ENCODE results near the gene THUMPD1.

THUMPD1 gene

DNA sequence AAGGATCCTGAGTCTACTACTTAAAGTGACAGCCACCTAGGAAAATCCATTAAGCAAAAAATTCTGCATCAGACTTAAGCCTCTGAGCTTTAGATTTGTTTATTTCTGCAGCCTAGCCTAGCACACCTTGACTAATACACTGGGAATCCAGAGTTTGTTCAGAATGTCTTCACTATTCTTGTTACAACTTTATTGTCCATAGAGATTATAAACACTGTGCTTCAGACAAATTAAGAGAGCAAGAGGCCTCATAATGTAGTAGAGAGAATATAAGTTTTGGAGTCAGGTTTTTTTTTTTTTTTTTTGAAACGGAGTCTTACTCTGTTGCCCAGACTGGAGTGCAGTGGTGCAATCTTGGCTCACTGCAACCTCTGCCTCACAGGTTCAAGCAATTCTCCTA is 8.9 kb upstream of the THUMPD1 start:
- DNase-seq (ENCODE audit: low read depth), result no peak
- TF ChIP-seq, protein P1, sequence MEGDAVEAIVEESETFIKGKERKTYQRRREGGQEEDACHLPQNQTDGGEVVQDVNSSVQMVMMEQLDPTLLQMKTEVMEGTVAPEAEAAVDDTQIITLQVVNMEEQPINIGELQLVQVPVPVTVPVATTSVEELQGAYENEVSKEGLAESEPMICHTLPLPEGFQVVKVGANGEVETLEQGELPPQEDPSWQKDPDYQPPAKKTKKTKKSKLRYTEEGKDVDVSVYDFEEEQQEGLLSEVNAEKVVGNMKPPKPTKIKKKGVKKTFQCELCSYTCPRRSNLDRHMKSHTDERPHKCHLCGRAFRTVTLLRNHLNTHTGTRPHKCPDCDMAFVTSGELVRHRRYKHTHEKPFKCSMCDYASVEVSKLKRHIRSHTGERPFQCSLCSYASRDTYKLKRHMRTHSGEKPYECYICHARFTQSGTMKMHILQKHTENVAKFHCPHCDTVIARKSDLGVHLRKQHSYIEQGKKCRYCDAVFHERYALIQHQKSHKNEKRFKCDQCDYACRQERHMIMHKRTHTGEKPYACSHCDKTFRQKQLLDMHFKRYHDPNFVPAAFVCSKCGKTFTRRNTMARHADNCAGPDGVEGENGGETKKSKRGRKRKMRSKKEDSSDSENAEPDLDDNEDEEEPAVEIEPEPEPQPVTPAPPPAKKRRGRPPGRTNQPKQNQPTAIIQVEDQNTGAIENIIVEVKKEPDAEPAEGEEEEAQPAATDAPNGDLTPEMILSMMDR (IDR thresholded peaks at IDR 0.05; ENCODE audit: control insufficient read depth, insufficient read depth, low read depth, low read length, missing control alignments), result no peak
- H3K4me3 ChIP-seq (ENCODE audit: control insufficient read depth, low read depth, low read length), result no peak overlapping the region

DNA sequence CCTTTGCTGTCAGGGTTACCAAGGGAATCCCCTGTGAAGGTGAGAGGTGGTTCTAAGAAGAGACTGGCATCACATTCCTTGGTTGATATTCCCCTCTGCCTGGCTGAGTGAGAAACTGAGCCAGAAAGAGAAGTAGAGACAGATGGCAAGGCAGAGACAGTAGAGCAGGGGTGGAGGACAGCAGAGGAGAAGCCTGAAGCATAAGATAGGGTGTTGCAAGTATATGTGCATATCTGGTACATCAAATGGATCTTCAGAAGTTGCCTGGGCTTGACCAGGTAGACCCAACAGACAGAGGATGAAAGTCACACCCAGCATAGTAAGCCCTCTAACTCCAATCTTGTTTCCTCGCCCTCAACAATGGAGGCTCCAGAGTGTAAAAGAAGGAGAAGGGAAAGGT is 7.9 kb upstream of the THUMPD1 start:
- DNase-seq (ENCODE audit: low read depth), result no peak
- no peak overlapping the region for H3K4me3 ChIP-seq (ENCODE audit: control insufficient read depth, low read depth, low read length)
- TF ChIP-seq, protein P1 (IDR thresholded peaks at IDR 0.05; ENCODE audit: control insufficient read depth, insufficient read depth, low read depth, low read length, missing control alignments), result no peak

DNA sequence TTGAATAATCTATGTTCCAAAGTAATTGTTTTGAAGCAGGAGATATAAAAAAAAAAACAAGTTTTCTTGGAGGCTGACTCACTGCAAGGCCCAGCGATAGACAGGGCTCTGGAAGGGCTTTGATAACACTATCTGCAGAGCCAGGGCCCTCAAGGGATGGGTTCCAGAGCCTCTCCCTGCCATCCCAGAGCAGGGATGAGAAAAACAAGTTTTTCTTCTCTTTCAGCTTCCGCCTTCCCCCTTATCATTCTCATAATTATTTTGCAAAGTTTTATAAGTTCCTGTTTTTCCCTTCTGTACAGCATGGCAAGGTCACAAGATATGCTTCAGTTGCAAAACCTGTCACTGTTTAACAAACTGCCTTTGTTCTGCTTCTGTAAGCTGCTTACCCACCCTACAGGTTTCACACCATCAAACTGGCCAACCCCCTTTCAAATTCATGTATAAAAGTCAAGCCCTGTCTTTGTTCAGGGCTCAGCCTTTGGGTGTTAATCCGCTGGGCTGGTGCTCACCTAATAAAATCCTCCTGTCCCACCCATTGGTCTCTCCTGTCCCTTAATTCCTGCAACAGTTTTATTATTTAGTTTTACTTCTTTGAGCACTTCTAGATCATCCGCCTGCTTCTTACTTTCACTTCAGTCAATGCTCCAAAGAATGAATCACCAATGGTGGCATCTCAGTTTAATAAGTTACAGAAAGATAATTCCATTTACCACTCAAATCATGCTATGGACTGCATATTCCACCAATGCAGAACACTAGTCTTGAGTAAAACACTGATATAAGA is 5.6 kb upstream of the THUMPD1 start:
- DNase-seq (ENCODE audit: low read depth), result no peak
- H3K4me3 ChIP-seq (ENCODE audit: control insufficient read depth, low read depth, low read length), result no peak overlapping the region
- TF ChIP-seq, protein P1 (IDR thresholded peaks at IDR 0.05; ENCODE audit: control insufficient read depth, insufficient read depth, low read depth, low read length, missing control alignments), result no peak

- no peak overlapping the region for H3K4me3 ChIP-seq (ENCODE audit: control insufficient read depth, low read depth, low read length)
Measured at GRCh38 chr16:20746461-20746860, 4.8 kb upstream of the THUMPD1 start.

GRCh38 chr16:20744922-20745440 is 3.4 kb upstream of the THUMPD1 start:
- TF ChIP-seq, protein P1 (IDR thresholded peaks at IDR 0.05; ENCODE audit: control insufficient read depth, insufficient read depth, low read depth, low read length, missing control alignments), result no peak
- no peak for DNase-seq (ENCODE audit: low read depth)
- no peak overlapping the region for H3K4me3 ChIP-seq (ENCODE audit: control insufficient read depth, low read depth, low read length)

More at GRCh38 chr16:20746461-20746860, 4.8 kb upstream of the THUMPD1 start:
- TF ChIP-seq, protein P1 (IDR thresholded peaks at IDR 0.05; ENCODE audit: control insufficient read depth, insufficient read depth, low read depth, low read length, missing control alignments), result no peak
- no peak for DNase-seq (ENCODE audit: low read depth)

DNA sequence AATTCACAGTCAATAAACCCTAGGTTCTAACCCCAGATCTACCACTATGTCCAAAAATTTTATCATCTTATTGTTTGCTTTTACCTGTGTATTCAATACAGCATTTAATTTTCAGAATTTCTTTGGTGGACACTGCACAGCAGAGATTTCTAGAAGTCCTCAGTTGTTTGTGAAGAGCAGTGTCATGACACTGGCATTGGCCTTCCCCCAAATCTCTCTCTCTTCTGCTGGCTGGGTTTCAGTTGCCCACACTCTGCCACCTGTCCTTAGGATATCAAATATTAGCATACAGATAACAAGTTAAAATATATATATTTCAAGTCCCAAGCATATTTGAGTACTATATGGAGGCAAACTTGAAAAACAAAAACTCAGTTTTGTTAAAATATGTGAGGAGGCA is 2.0 kb upstream of the THUMPD1 start:
- H3K4me3 ChIP-seq (ENCODE audit: control insufficient read depth, low read depth, low read length), result no peak overlapping the region
- DNase-seq (ENCODE audit: low read depth), result no peak
- TF ChIP-seq, protein P1 (IDR thresholded peaks at IDR 0.05; ENCODE audit: control insufficient read depth, insufficient read depth, low read depth, low read length, missing control alignments), result no peak

All from AG09309 (cell line).